Mesenchymal stem cell (in vitro differentiated cells and primary cell): ENCODE measurements around the gene DNAJB13.
A peak's percentile ranks its signal among the peaks of the same experiment; 100 is the strongest.

Experiments used
- DNase-seq: peaks from one replicate; pipeline ENCODE4 v3.0.0-alpha.2; 2013
- H2AFZ ChIP-seq: one replicate; pipeline ENCODE4 v1.6.1; 2013; ENCODE audit warnings: low read depth, mild to moderate bottlenecking, control low read depth, inconsistent platforms, low read length, moderate library complexity
- H2AK5ac ChIP-seq: 2 replicates; pipeline ENCODE4 v1.6.1; 2013; ENCODE audit warnings: low read length, moderate library complexity, mild to moderate bottlenecking, inconsistent platforms; ENCODE audit not compliant: severe bottlenecking
- H2BK120ac ChIP-seq: one replicate; pipeline ENCODE4 v1.6.1; 2013; ENCODE audit warnings: low read depth, mild to moderate bottlenecking, inconsistent platforms, low read length, moderate library complexity
- H2BK12ac ChIP-seq, 2 experiments: one replicate each; pipeline ENCODE4 v1.6.1; 2013; ENCODE audit warnings: inconsistent platforms in 2 of 2, low read length in 2 of 2, mild to moderate bottlenecking in 2 of 2, moderate library complexity in 2 of 2, control low read depth in 1 of 2
- H2BK15ac ChIP-seq: one replicate; pipeline ENCODE4 v1.6.1; 2013; ENCODE audit warnings: mild to moderate bottlenecking, low read depth, inconsistent platforms; ENCODE audit not compliant: poor library complexity, severe bottlenecking
- H2BK5ac ChIP-seq: 2 replicates; pipeline ENCODE4 v1.6.1; 2013; ENCODE audit warnings: low read depth, mild to moderate bottlenecking, low read length, control low read depth, inconsistent platforms; ENCODE audit not compliant: poor library complexity, severe bottlenecking
- H3K14ac ChIP-seq, 2 experiments: one replicate each; pipeline ENCODE4 v1.6.1; 2013; ENCODE audit warnings: inconsistent platforms in 2 of 2, low read length in 2 of 2, control low read depth in 1 of 2, mild to moderate bottlenecking in 1 of 2, moderate library complexity in 1 of 2
- H3K18ac ChIP-seq, 2 experiments: one replicate each; pipeline ENCODE4 v1.6.1; 2013; ENCODE audit warnings: inconsistent platforms in 2 of 2, low read length in 2 of 2, control low read depth in 1 of 2, low read depth in 1 of 2, mild to moderate bottlenecking in 1 of 2
- H3K23ac ChIP-seq, 2 experiments: one replicate each; pipeline ENCODE4 v1.6.1; 2013; ENCODE audit warnings: inconsistent platforms in 2 of 2, low read length in 2 of 2, mild to moderate bottlenecking in 2 of 2, moderate library complexity in 2 of 2, control low read depth in 1 of 2
- H3K27ac ChIP-seq: 2 replicates; pipeline ENCODE4 v1.5.1; 2013; ENCODE audit warnings: mild to moderate bottlenecking, moderate library complexity, low read length, control low read depth, inconsistent platforms; ENCODE audit not compliant: poor library complexity, severe bottlenecking
- H3K27me3 ChIP-seq, 2 experiments: 2 replicates each; pipeline versions ENCODE4 v1.6.1 to v1.7.0; 2013; ENCODE audit warnings: low read length in 2 of 2, mild to moderate bottlenecking in 2 of 2, moderate library complexity in 2 of 2, control low read depth in 1 of 2, inconsistent platforms in 1 of 2; ENCODE audit not compliant: control insufficient read depth in 1 of 2, insufficient read depth in 1 of 2
- H3K36me3 ChIP-seq, 2 experiments: 2 replicates each; pipeline versions ENCODE4 v1.6.1 to v1.7.0; 2013; ENCODE audit warnings: low read length in 2 of 2, control low read depth in 1 of 2, inconsistent platforms in 1 of 2, low read depth in 1 of 2, mild to moderate bottlenecking in 1 of 2; ENCODE audit not compliant: insufficient read depth in 2 of 2, control insufficient read depth in 1 of 2
- H3K4ac ChIP-seq, 2 experiments: one replicate each; pipeline ENCODE4 v1.6.1; 2013; ENCODE audit warnings: inconsistent platforms in 2 of 2, low read length in 2 of 2, mild to moderate bottlenecking in 2 of 2, moderate library complexity in 2 of 2, control low read depth in 1 of 2, low read depth in 1 of 2
- H3K4me1 ChIP-seq: 2 replicates; pipeline ENCODE4 v1.6.1; 2013; ENCODE audit warnings: low read depth, low read length, control low read depth; ENCODE audit not compliant: control insufficient read depth, insufficient read depth
- H3K4me2 ChIP-seq: 2 replicates; pipeline ENCODE4 v1.6.1; 2013; ENCODE audit warnings: low read length, mild to moderate bottlenecking, inconsistent platforms; ENCODE audit not compliant: poor library complexity, severe bottlenecking
- H3K4me3 ChIP-seq, 2 experiments: 2 replicates each; pipeline versions ENCODE4 v1.5.1 to v1.7.0; 2013; ENCODE audit warnings: low read length in 2 of 2, mild to moderate bottlenecking in 2 of 2, control low read depth in 1 of 2, low read depth in 1 of 2; ENCODE audit not compliant: insufficient read depth in 1 of 2
- H3K79me1 ChIP-seq: replicated peaks from 2 replicates; pipeline ENCODE4 v1.6.1; 2013; ENCODE audit warnings: mild to moderate bottlenecking, control low read depth, low read length, inconsistent platforms; ENCODE audit not compliant: poor library complexity, severe bottlenecking
- H3K9ac ChIP-seq: 2 replicates; pipeline ENCODE4 v1.7.0; 2013; ENCODE audit warnings: mild to moderate bottlenecking, low read length, moderate library complexity
- H3K9me3 ChIP-seq: 2 replicates; pipeline ENCODE4 v1.7.0; 2013; ENCODE audit warnings: mild to moderate bottlenecking, low read length; ENCODE audit not compliant: control insufficient read depth
- H4K8ac ChIP-seq: one replicate; pipeline ENCODE4 v1.6.1; 2013; ENCODE audit warnings: inconsistent platforms, mild to moderate bottlenecking, low read length, moderate library complexity
- H4K91ac ChIP-seq: one replicate; pipeline ENCODE4 v1.6.1; 2013; ENCODE audit warnings: mild to moderate bottlenecking, low read length, inconsistent platforms
- WGBS: methylation state at CpG from one replicate; pipeline ENCODE4 v1.1.7; 2013; ENCODE audit warnings: mixed read lengths; 5-methylcytosine and 5-hydroxymethylcytosine counted together

DNAJB13 gene

DNA sequence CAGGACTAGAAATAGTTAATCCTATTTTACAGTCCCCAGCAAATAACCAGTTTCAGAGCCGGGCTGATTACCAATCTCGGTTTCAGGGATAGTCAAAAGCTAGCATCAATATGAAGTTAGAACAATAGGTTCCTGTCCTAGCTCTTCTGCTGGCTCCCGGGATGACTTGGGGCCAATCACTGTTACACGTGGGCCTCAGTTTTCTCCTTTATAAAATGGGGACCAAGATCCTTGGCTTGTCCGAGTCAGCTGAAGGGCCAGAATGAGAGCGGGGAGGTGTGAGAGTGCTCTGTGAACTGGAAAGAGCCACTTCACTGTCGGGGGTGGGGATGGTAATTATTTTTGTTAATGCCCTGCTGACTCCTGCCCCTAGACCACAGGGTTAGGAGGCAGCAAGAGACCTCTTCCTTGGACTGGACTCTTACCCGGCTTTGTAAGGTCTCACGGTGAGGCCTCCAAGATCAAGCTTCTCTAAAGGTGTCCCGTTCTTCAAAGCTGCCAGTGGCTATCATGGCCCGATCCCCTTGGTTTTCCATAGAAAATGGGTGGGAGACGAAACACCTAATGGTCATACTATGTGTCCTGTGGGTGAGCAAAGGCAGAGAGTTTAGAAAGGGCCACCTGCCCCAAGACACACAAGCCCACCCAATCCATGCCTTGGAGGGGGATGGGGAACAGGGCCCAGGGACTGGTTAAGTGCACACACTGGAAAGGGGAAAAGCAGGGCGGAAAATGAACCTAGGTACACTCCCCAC is 30.4 kb downstream of the DNAJB13 start:
- Histone ChIP-seq H2AK5ac (no peak overlapping the region), H2BK120ac (no peak overlapping the region), H4K91ac (no peak overlapping the region), H3K23ac (no peak overlapping the region), H3K79me1 (peaks cover 8% of the 10 kb centered on the region), H3K4me3 (no peak overlapping the region), H3K9ac (no peak overlapping the region), H3K18ac (no peak overlapping the region), H3K4ac (no peak overlapping the region), H3K4me2 (peak overlapping the region; percentile 40), H3K27me3 (peaks cover 0 to 4% of the 10 kb centered on the region in 2 experiments), H3K27ac (no peak overlapping the region), H2AFZ (no peak overlapping the region), H3K14ac (no peak overlapping the region), H3K9me3 (no peaks in the 10 kb centered on the region), H2BK15ac (no peak overlapping the region), H2BK12ac (peak overlapping the region in 1 of 2 experiments; percentile 29), H2BK5ac (no peak overlapping the region), H4K8ac (no peak overlapping the region), H3K36me3 (peaks cover 0 to 22% of the 10 kb centered on the region in 2 experiments), H3K4me1 (peaks cover 31% of the 10 kb centered on the region)
- WGBS = 93% methylated on average over 12 of the region's 13 CpGs
- no peak for DNase-seq

GRCh38 chr11:73982595-73982989 is 31.8 kb downstream of the DNAJB13 start, which contains the start of gene UCP2:
Gene UCP2, minus strand, starts transcription at chr11:73982843. Its CDS starts 4,465 bp downstream, at chr11:73978378.
- no peak within 1 kb of the TSS for H2AK5ac ChIP-seq

DNA sequence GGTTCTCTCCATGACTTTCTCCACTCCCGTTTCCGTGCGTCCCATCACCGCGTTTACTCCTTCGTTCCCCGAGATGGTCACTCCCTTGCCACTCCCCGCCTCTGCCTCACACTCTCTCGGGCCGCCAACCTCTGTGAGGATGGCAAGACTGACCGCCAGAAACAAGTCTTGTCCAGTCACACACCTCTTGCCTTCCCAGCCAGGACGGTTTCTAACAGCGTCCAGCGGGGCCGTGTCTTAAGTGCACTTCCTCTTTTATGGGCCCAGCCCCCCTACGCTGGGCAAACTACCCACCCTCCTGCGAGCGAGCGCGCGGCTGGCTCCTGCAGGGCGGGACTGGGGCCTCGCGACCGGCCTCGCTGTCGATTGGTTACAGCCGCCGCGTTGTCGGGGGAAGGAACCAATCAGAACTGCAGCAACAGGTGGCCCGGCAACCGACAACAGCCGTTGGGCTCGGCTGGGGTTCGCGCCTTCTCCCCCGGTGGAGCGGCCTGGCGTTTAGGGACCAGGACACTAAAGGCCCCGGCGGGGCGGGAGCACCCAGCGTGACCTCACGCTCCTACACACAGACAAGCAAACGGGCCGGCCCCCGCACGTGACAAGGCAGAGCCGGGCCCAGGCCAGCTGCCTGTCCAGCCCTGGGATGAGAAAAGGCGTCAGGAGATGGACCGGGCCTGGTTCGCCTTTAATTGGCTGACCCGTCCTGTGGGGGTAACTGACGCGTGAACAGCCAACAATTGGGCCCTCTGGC is 32.3 kb downstream of the DNAJB13 start:
- 2% methylated on average over 55 of the region's 56 CpGs for WGBS
- Histone ChIP-seq H3K23ac (no peak overlapping the region), H3K27ac (peak overlapping the region; percentile 58), H2BK120ac (no peak overlapping the region), H3K4me2 (peak overlapping the region; percentile 74), H3K79me1 (peaks cover 6% of the 10 kb centered on the region), H2BK12ac (peak overlapping the region in 1 of 2 experiments; percentile 26), H3K4me1 (peaks cover 27% of the 10 kb centered on the region), H4K91ac (no peak overlapping the region), H3K27me3 (peaks cover 0 to 4% of the 10 kb centered on the region in 2 experiments), H2AFZ (peak overlapping the region; percentile 60), H2AK5ac (no peak overlapping the region), H3K36me3 (peaks cover 0 to 5% of the 10 kb centered on the region in 2 experiments), H2BK15ac (no peak overlapping the region), H3K14ac (peak overlapping the region in 1 of 2 experiments; percentile 5), H3K9ac (peak overlapping the region; percentile 77), H3K4me3 (peak overlapping the region; percentile 66 to 89), H2BK5ac (no peak overlapping the region), H4K8ac (no peak overlapping the region), H3K4ac (peak overlapping the region in 1 of 2 experiments; percentile 27), H3K9me3 (no peaks in the 10 kb centered on the region), H3K18ac (peak overlapping the region; percentile 33 to 38)
- peak; percentile 91 for DNase-seq

More at GRCh38 chr11:73982595-73982989, 31.8 kb downstream of the DNAJB13 start, which contains the start of gene UCP2:
- Histone ChIP-seq H2BK15ac (no peak within 1 kb of the TSS), H3K9ac (peak within 1 kb of the TSS; percentile 77), H3K18ac (peak within 1 kb of the TSS; percentile 33 to 74), H3K27me3 (peaks cover 0 to 4% of the 10 kb centered on the region in 2 experiments), H2BK5ac (no peak within 1 kb of the TSS), H3K79me1 (peaks cover 8% of the 10 kb centered on the region), H3K4me1 (peaks cover 27% of the 10 kb centered on the region), H3K4me2 (peak within 1 kb of the TSS; percentile 74), H3K36me3 (peaks cover 0 to 11% of the 10 kb centered on the region in 2 experiments), H3K14ac (peak within 1 kb of the TSS in 1 of 2 experiments; percentile 91), H3K4me3 (peak within 1 kb of the TSS; percentile 66 to 89), H4K8ac (no peak within 1 kb of the TSS), H4K91ac (no peak within 1 kb of the TSS), H2BK120ac (no peak within 1 kb of the TSS), H3K9me3 (no peaks in the 10 kb centered on the region), H3K23ac (no peak within 1 kb of the TSS), H2BK12ac (peak within 1 kb of the TSS in 1 of 2 experiments; percentile 60), H2AFZ (peak within 1 kb of the TSS; percentile 60), H3K27ac (peak within 1 kb of the TSS; percentile 58), H3K4ac (peak within 1 kb of the TSS in 1 of 2 experiments; percentile 63)
- DNase-seq = peak; percentile 86
- WGBS = 3% methylated on average over 39 of the region's 43 CpGs
